ENCODE measurements around the gene CLEC11A.
"Not testable (repeated sequence)": the region's sequence is repeated elsewhere in the genome, so short reads cannot be mapped to it uniquely, and the experiment has no call there.

The CLEC11A gene

DNA sequence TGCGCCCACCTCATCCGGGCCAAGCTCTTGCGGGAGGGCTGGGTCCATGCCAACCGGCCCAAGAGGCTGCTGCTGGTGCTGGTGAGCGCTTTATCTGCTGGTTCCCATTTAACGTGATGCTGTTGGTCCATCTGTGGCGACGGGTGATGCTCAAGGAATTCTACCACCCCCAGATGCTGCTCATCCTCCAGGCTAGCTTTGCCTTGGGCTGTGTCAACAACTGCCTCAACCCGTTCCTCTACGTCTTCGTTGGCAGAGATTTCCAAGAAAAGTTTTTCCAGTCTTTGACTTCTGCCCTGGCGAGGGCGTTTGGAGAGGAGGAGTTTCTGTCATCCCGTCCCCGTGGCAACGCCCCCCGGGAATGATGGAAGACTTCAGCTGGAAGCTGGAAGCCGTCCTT is 35.9 kb downstream of the CLEC11A start:
- not testable (repeated sequence) for DNase-seq (ENCODE audit: low spot score)

DNA sequence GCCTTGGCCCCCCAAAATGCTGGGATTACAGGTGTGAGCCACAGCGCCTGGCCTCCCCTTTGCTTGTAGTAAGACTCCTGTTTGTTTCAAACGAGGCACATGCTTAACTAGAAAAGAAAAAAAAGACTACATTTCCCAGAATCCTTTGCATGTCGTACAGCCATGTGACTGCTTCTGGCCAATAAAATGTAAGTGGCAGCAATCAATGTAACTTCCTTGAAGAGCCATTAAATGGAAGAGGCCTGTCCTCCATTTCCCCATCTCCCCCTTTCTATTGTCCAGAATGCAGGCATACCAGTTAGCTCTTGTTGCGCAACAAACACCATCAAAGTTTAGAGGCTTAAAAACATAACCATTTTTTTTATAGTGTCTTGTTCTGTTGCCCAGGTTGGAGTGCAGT is 36.7 kb downstream of the CLEC11A start:
- peak; percentile 12 for DNase-seq (ENCODE audit: low spot score)

DNA sequence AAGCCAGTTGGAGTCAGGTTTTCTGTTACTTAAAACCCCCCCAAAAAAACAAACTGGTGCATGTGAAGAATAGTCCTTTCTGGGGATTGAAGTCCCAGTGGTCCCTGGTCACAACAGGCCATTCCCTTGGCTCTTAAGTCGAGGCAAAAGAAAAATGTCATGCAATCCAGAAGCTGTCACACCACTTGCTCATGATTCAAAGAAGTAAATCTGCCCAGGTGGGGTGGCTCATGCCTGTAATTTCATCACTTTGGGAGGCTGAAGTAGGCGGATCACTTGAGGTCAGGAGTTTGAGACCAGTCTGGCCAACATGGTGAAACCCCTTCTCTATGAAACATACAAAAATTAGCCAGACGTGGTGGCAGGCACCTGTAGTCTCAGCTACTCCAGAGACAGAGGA is 38.3 kb downstream of the CLEC11A start:
- DNase-seq (ENCODE audit: low spot score): not testable (repeated sequence)

DNA sequence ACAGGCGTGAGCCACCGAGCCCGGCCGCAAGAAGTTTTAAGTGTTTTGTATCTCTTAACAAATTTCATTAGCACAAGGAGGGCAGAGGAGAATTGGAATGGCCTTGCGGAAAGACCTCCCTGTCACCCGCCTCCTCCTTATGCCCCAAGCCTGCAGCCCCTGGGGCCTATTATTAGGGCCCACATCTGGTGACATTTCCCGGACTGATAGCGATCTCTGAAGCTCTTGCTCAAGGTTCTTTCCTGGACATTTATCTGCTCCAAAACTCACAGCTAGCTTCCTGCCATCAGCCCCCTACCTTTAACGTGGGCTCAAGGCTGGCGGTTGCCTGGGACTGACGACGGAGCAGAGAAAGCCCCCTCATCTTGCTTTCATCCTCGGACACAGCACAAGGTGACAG is 40.4 kb downstream of the CLEC11A start:
- not testable (repeated sequence) for DNase-seq (ENCODE audit: low spot score)

DNA sequence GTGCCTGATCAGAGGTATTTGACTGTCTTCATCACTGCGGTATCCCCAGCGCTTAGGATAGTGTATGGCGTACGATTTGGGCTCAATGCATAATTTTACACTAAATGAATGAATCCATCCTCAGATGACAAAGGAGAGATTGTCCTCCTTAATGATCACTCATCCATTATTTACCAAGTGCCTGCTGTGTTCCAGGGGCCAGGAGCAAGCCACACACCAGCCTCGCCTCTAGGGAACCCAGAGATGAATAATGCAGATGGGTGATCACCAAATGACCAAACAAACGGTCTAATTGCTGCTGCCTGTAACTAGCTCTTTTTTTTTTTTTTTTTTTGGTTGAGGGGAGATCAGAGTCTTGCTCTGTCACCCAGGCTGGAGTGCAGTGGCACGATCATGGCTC is 41.2 kb downstream of the CLEC11A start:
- no peak for DNase-seq (ENCODE audit: low spot score)

DNA sequence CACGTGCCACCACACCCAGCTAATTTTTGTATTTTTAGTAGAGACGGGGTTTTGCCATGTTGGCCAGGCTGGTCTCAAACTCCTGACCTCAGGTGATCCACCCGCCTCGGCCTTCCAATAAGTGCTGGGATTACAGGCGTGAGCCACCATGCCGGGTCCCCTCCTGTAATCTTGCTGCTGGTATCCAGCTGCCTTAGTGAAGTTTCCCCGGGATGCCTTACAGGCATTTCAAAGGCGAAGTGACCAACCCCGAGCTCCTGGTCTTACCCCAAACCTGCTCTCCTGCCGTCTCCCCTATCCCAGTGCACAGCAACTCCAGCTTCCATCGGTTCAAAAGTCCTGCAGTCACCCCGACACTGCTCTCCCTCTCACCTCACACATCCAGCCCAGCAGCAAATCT is 43.6 kb downstream of the CLEC11A start:
- not testable (repeated sequence) for DNase-seq (ENCODE audit: low spot score)

DNA sequence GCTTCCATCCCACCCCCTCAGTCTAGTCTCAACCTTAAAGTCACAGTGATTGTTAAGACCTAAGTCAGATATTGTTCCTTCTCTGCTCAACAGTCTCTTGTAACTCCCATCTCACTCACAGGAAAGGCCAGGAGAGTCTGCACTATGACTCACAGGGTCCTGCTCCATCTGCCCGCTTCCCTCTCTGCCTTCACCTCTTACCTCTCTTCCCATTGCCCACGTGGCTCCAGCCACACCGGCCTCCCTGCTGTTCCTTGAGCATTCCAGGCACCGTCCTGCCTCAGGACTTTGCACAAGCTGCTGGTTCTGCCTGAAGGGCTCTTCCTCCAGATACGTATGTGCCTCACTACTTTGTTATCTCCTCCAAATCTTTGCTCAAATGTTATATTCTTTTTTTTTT is 44.1 kb downstream of the CLEC11A start:
- not testable (repeated sequence) for DNase-seq (ENCODE audit: low spot score)

DNA sequence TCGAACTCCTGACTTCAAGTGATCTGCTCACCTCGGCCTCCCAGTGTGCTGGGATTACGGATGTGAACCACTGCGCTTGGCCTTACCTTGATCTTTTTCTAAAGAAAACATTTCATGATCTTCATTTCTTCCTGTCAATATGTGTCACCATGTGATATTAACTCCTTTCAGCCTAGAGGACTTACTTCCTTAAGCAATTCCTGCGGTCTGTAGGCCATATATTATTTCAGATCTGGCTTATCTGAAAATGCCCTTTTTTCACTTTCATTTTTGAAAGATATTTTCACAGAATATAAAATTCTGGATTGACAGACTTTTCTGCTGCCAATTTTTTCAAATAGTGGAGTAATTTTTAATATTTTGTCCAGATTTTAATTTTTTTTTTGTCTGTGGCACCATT is 45.1 kb downstream of the CLEC11A start:
- DNase-seq (ENCODE audit: low spot score): no peak

DNA sequence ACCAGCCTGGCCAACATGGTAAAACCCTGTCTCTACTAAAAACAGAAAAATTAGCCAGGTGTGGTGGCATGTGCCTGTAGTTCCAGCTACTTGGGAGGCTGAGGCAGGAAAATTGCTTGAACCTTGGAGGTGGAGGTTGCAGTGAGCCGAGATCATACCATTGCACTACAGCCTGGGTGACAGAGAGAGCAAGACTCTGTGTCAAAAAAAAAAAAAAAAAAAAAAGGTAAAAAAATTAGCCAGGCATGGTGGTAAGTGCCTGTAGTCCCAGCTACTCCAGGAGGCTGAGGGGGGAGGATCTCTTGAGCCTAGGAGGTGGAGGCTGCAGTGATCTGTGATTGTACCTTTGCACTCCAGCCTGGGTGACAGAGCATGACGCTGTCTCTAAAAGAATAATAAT is 47.0 kb downstream of the CLEC11A start, which contains the start of gene GPR32:
Gene GPR32 (plus strand): TSS at position 301 of the 400 bp plus-strand sequence. CDS start 137 bp downstream, outside the sequence.
- DNase-seq (ENCODE audit: low spot score): not testable (repeated sequence)

DNA sequence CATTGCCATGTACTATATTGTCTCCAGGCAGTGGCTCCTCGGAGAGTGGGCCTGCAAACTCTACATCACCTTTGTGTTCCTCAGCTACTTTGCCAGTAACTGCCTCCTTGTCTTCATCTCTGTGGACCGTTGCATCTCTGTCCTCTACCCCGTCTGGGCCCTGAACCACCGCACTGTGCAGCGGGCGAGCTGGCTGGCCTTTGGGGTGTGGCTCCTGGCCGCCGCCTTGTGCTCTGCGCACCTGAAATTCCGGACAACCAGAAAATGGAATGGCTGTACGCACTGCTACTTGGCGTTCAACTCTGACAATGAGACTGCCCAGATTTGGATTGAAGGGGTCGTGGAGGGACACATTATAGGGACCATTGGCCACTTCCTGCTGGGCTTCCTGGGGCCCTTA is 47.7 kb downstream of the CLEC11A start:
- no peak for DNase-seq (ENCODE audit: low spot score)

DNA sequence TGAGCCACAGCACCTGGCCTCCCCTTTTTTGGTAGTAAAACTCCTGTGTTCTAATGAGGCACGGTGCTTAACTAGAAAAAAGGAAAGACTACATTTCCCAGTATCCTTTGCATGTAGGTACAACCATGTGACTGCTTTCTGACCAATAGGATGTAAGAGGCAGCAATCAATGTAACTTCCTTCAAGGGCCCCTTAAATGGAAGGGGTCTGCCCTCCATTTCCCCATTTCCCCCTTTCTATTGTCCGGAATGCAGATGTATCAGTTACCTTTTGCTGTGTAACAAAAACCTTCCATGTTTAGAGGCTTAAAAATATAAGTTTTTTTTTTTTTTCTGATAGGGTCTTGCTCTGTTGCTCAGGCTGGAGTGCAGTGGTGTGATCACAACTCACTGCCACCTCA is 49.3 kb downstream of the CLEC11A start:
- DNase-seq (ENCODE audit: low spot score): no peak

DNA sequence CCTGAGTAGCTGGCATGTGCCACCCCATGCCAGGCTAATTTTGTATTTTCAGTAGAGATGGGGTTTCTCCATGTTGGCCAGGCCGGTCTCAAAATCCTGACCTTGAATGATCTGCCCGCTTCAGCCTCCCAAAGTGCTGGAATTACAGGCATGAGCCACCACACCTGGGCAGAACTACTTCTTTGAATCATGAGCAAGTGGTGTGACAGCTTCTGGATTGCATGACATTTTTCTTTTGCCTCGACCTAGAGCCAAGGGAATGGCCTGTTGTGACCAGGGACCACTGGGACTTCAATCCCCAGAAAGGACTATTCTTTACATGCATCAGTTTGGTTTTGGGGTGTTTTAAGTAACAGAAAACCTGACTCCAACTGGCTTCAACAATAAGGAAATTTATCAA is 49.7 kb downstream of the CLEC11A start:
- not testable (repeated sequence) for DNase-seq (ENCODE audit: low spot score)

DNA sequence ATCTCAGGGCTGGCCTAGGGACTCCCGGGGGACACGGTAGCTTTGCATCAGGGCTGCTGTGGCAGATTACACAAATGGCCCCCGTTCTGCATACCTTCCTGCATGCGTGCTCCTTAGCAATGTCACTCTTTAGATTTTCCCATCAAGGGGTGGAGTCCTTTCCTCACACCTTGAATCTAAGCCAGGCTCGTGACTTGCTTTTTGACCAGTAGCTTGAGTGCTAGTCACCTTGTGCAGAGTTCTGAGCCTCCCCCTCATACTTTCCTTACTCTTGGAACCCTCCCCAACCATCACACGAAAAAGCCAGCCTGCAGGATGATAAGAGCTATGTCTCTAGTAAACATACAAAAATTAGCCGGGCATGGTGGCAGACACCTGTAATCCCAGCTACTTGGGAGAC is 50.3 kb downstream of the CLEC11A start:
- not testable (repeated sequence) for DNase-seq (ENCODE audit: low spot score)

All from AG08395 (cell line).